Muscle layer of colon (tissue), 2 donors: ENCODE measurements around the gene COMT.

Source experiments
- H3K27ac ChIP-seq: one replicate; pipeline ENCODE4 v1.7.0; 2013; ENCODE audit warnings: low read depth, mild to moderate bottlenecking, low read length, moderate library complexity
- H3K27me3 ChIP-seq, 2 donors: one replicate each; pipeline ENCODE4 v1.7.0; 2013; ENCODE audit warnings: low read length in 2 of 2, mild to moderate bottlenecking in 2 of 2; ENCODE audit not compliant: insufficient read depth in 2 of 2, control insufficient read depth in 1 of 2
- H3K36me3 ChIP-seq: one replicate; pipeline ENCODE4 v1.7.0; 2013; ENCODE audit warnings: mild to moderate bottlenecking, low read length; ENCODE audit not compliant: insufficient read depth
- H3K4me1 ChIP-seq: one replicate; pipeline ENCODE4 v1.7.0; 2013; ENCODE audit warnings: mild to moderate bottlenecking, low read length; ENCODE audit not compliant: insufficient read depth
- H3K4me3 ChIP-seq, 2 donors: one replicate each; pipeline ENCODE4 v1.7.0; 2013; ENCODE audit warnings: low read length in 2 of 2, low read depth in 1 of 2, mild to moderate bottlenecking in 1 of 2, moderate library complexity in 1 of 2
- H3K9ac ChIP-seq: one replicate; pipeline ENCODE4 v1.7.0; 2013; ENCODE audit warnings: low read length
- H3K9me3 ChIP-seq: one replicate; pipeline ENCODE4 v1.7.0; 2013; ENCODE audit warnings: mild to moderate bottlenecking, low read length
- donor health status: abdominal sarcoma.
- donor health status: Adenocarcinoma of cecum.

The COMT gene

GRCh38 chr22:19991645-19992451 is 50.3 kb downstream of the COMT start:
- Histone ChIP-seq H3K27me3 (no peaks in the 10 kb centered on the region), H3K4me3 (no peak overlapping the region), H3K9ac (no peak overlapping the region), H3K27ac (no peak overlapping the region), H3K4me1 (peaks cover 30% of the 10 kb centered on the region), H3K36me3 (no peaks in the 10 kb centered on the region), H3K9me3 (no peaks in the 10 kb centered on the region)

GRCh38 chr22:19992481-19992911 is 50.9 kb downstream of the COMT start:
- peaks cover 30% of the 10 kb centered on the region for H3K4me1 ChIP-seq
- H3K27me3 ChIP-seq, result no peaks in the 10 kb centered on the region
- no peaks in the 10 kb centered on the region for H3K36me3 ChIP-seq
- H3K27ac ChIP-seq, result no peak overlapping the region
- H3K9ac ChIP-seq, result no peak overlapping the region
- H3K4me3 ChIP-seq, result no peak overlapping the region
- H3K9me3 ChIP-seq, result no peaks in the 10 kb centered on the region

GRCh38 chr22:19992921-19993355 is 51.4 kb downstream of the COMT start:
- Histone ChIP-seq H3K4me1 (peaks cover 30% of the 10 kb centered on the region), H3K27me3 (no peaks in the 10 kb centered on the region), H3K36me3 (no peaks in the 10 kb centered on the region), H3K9ac (no peak overlapping the region), H3K9me3 (no peaks in the 10 kb centered on the region), H3K4me3 (no peak overlapping the region), H3K27ac (no peak overlapping the region)

- no peaks in the 10 kb centered on the region for H3K36me3 ChIP-seq
- peaks cover 35% of the 10 kb centered on the region for H3K4me1 ChIP-seq
- no peaks in the 10 kb centered on the region for H3K9me3 ChIP-seq
- no peak overlapping the region for H3K4me3 ChIP-seq
- no peak overlapping the region for H3K9ac ChIP-seq
- no peak overlapping the region for H3K27ac ChIP-seq
- H3K27me3 ChIP-seq, result no peaks in the 10 kb centered on the region
Measured at GRCh38 chr22:19993926-19994325, 52.4 kb downstream of the COMT start.

- Histone ChIP-seq H3K4me3 (no peak overlapping the region), H3K27me3 (no peaks in the 10 kb centered on the region), H3K9ac (no peak overlapping the region), H3K36me3 (no peaks in the 10 kb centered on the region), H3K27ac (no peak overlapping the region), H3K9me3 (no peaks in the 10 kb centered on the region), H3K4me1 (peaks cover 45% of the 10 kb centered on the region)
Measured at GRCh38 chr22:19994851-19995610, 53.5 kb downstream of the COMT start.

GRCh38 chr22:19995611-19996339 is 54.2 kb downstream of the COMT start:
- H3K4me3 ChIP-seq, result no peak overlapping the region
- no peaks in the 10 kb centered on the region for H3K27me3 ChIP-seq
- no peaks in the 10 kb centered on the region for H3K36me3 ChIP-seq
- no peak overlapping the region for H3K9ac ChIP-seq
- peaks cover 52% of the 10 kb centered on the region for H3K4me1 ChIP-seq
- no peak overlapping the region for H3K27ac ChIP-seq
- H3K9me3 ChIP-seq, result no peaks in the 10 kb centered on the region

- H3K9me3 ChIP-seq, result no peaks in the 10 kb centered on the region
- H3K27me3 ChIP-seq, result no peaks in the 10 kb centered on the region
- H3K27ac ChIP-seq, result no peak overlapping the region
- H3K36me3 ChIP-seq, result no peaks in the 10 kb centered on the region
- H3K9ac ChIP-seq, result no peak overlapping the region
- peaks cover 48% of the 10 kb centered on the region for H3K4me1 ChIP-seq
- H3K4me3 ChIP-seq, result no peak overlapping the region
Measured at GRCh38 chr22:19996694-19997384, 55.3 kb downstream of the COMT start.

GRCh38 chr22:19997561-19998231 is 56.1 kb downstream of the COMT start:
- no peak overlapping the region for H3K9ac ChIP-seq
- peaks cover 47% of the 10 kb centered on the region for H3K4me1 ChIP-seq
- no peak overlapping the region for H3K4me3 ChIP-seq
- H3K36me3 ChIP-seq, result no peaks in the 10 kb centered on the region
- no peak overlapping the region for H3K27ac ChIP-seq
- no peaks in the 10 kb centered on the region for H3K27me3 ChIP-seq
- H3K9me3 ChIP-seq, result no peaks in the 10 kb centered on the region

GRCh38 chr22:19998232-19998951 is 56.8 kb downstream of the COMT start:
- Histone ChIP-seq H3K27ac (no peak overlapping the region), H3K27me3 (no peaks in the 10 kb centered on the region), H3K36me3 (no peaks in the 10 kb centered on the region), H3K4me3 (no peak overlapping the region), H3K9ac (no peak overlapping the region), H3K4me1 (peaks cover 40% of the 10 kb centered on the region), H3K9me3 (no peaks in the 10 kb centered on the region)
